Measurements from ENCODE around the gene ADAMTSL5.

GRCh38 chr19:1489463-1490310, 23.1 kb downstream of the ADAMTSL5 start:
- TF ChIP-seq, protein P1, sequence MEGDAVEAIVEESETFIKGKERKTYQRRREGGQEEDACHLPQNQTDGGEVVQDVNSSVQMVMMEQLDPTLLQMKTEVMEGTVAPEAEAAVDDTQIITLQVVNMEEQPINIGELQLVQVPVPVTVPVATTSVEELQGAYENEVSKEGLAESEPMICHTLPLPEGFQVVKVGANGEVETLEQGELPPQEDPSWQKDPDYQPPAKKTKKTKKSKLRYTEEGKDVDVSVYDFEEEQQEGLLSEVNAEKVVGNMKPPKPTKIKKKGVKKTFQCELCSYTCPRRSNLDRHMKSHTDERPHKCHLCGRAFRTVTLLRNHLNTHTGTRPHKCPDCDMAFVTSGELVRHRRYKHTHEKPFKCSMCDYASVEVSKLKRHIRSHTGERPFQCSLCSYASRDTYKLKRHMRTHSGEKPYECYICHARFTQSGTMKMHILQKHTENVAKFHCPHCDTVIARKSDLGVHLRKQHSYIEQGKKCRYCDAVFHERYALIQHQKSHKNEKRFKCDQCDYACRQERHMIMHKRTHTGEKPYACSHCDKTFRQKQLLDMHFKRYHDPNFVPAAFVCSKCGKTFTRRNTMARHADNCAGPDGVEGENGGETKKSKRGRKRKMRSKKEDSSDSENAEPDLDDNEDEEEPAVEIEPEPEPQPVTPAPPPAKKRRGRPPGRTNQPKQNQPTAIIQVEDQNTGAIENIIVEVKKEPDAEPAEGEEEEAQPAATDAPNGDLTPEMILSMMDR (conservative IDR thresholded peaks at IDR 0.05) = no peak
- no peak for TF ChIP-seq ZFX (IDR thresholded peaks at IDR 0.05)
